NCI-H510A treated with DMSO at 0.1 percent for 48 hours (cell line): Measurements from ENCODE around the gene ST6GALNAC4.
A peak's percentile ranks its signal among the peaks of the same experiment; 100 is the strongest.

Experiments used
- DNase-seq: peaks from one replicate; lab custom pipeline; 2025; lab: John Stamatoyannopoulos, UW

Gene ST6GALNAC4

GRCh38 chr9:127916720-127917581, at the start of gene ST6GALNAC4:
ST6GALNAC4 (minus strand) TSS chr9:127917041; CDS start chr9:127916419, 622 bp downstream.
- peak; percentile 79 for DNase-seq

DNA sequence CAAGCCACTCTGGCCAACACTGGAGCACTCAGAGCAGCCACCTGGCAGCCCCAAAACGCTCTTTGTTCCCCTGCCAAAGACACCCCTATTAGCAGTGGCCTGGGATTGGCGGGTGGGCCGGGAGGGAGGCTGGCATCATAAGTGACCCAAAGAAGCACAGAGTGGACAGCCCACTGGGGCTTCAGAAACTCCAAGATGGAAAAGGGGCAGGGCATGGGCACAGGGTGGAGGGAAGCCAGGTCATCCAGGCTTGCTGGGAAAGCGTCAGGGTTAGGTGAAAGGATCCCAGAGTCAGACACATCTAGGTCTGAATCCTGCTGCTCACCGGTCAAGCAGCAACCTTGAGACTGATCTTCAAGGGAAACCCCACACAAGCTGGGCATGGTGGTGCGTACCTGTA, 49.1 kb upstream of the ST6GALNAC4 start:
- no peak for DNase-seq

GRCh38 chr9:127963359-127964064, 46.7 kb upstream of the ST6GALNAC4 start:
- no peak for DNase-seq

DNA sequence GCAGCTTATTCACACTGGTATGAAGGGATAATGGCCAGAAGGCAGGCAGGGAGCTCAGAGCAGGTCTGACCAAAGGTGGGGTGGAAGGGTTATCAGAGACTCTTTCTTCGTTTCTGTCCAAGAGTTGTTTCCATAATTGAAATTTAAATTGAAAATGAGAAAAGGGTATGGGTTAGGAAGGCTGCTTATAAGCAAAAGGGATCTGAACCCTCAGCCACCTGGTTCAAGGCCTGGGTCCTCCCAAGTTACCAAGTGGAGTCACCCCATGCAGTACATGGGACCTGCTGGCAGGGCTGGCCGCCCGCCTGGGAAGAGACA, 46.2 kb upstream of the ST6GALNAC4 start:
- no peak for DNase-seq

DNA sequence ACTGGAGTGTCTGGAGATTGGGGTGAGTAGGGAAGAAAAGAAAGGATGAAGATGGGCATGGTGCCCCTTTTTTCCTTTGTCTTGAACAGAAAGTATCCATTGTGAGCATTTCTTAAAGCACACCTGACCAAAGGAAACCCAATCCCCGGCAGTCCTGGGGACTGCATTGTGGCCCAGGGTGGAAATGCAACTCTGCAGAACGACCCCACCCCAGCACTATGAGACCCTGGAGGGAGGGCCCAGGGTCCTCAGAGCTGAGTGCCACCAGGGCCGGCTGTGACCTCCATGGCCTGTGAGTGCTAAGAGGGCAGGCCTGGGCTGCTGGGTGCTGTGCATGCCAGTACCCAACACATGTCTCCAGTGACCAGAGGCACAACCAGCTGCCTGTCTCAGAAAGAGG, 45.4 kb upstream of the ST6GALNAC4 start:
- DNase-seq, result no peak

- DNase-seq, result no peak
These were observed 44.8 kb upstream of the ST6GALNAC4 start for GRCh38 chr9:127961613-127962155.

GRCh38 chr9:127961155-127961490, 44.3 kb upstream of the ST6GALNAC4 start:
- no peak for DNase-seq

DNA sequence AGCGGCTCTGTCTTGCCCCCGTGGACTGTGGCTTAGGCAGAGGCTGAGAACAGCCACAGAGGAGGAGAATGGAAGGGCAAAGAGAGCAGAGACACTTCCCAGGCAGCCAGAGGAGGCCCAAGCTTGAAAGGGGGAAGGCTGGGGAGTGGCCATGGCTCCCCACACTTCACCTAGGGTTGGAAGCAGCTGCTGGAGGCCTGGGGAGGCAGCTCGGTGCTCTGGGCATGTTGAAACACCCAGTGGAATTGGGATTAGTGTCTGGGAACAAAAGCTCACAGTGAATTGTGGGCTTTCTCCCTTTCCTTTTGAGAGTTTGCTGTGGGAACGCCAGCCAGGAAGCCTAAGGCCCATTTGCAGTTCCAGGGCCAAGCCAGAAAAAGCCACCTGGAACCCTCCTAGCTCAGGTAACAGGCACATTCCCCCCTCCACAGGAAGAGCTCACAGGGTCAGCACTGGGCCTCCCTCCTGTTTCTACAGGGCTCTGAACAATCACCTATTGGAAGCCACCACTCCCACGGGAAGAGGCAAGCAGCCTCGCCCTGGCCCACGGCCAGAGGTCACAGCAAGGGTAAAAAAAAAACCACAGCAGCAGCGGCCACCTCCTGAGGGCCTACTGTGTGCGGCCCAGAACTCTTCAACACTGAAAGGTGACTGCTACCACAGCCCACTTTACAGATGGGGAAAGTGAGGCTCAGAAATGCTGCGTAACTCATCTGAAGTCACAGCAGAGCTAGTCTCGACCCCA, 43.7 kb upstream of the ST6GALNAC4 start:
- DNase-seq, result no peak

DNA sequence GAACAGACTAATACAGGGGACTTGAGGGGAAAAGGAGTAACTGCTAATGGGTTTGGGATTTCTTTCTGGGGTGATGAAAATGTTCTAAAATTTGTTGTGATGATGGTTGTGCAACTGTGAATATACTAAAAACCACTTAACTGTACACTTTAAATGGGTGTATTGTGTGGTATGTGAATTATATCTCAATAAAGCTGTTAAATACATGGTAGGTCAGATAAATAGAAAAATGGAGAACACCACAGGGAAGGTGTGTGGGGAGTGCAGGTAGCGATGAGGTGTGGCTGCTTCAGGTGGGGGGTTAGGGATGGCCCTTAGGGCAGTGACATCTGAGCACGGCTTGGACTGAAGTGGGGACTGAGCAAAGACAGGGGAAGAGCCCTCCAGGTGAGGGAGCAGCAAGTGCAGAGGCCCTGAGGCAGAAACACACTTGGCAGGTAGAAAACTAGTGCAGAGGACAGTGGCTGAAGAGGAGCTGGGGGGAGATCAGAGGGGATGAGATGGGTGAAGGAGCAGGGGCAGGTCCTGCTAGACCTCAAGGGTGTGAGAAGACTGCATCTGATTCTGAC, 43.1 kb upstream of the ST6GALNAC4 start:
- no peak for DNase-seq

GRCh38 chr9:127959398-127959797, 42.6 kb upstream of the ST6GALNAC4 start:
- no peak for DNase-seq

- no peak for DNase-seq
These were observed 41.9 kb upstream of the ST6GALNAC4 start for GRCh38 chr9:127958728-127959127.

GRCh38 chr9:127955294-127956015, 38.6 kb upstream of the ST6GALNAC4 start:
- peak; percentile 98 for DNase-seq

DNA sequence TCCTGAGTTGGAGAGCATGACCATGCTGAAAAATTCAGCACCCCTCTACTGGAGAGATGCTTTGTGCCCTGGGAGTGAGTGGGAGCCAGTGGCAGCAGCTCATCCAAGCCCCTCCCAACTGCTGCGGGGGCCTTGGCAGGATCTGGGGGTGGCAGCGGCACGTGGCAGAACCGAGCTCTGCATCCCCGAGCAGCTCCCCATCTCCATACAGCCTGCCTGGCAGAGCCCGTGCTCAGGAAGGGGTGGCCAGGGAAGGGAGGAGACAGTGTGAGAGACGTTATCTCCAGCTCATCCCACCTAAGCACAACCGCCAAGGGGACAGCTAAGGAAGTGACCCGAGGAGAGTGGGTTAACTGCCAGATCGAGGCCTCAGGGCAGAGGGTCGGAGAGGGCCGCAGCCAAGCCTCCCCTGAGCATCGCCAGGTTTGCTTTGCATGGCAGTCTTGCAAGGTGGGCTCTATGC, 38.0 kb upstream of the ST6GALNAC4 start:
- no peak for DNase-seq

GRCh38 chr9:127953768-127954505, 37.1 kb upstream of the ST6GALNAC4 start:
- DNase-seq, result no peak

GRCh38 chr9:127953154-127953553, 36.3 kb upstream of the ST6GALNAC4 start:
- DNase-seq, result no peak

DNA sequence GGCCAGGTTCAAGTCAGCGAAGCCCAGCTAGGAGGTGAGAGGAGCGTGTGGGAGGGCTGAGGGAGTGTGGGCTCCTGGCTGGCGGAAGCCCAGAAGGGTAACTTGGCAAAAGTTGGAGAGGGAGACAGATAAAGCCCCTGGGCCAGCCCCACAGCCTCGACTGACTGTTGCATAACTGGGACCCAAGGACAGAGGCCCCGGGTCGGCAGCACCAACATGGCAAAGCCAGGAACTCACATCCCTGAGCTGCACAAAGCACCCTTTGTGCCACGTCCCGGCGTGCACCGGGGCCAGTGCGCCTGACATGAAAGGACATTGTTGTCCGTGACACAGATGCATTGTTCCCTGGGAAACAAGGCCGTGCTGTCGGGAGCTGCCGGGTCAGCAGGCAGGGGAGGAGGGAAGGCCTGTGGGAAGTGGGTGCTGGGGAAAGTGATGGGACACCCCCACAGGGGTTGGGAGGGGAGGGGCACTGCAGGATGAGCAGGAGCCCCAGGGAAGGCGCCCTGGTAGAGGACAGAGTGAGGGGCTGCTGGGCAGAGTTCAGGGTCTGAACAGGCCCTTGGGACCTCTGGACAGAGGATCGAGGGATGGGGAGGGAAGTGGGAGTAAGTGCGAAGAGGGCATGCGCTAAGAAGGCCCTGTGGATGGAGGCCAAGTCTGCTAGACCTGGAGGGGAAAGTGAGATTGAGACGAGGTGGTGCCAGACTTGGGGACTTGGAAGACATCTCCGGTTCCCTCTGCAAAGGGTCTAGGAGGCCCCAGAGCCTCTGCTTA, 33.9 kb upstream of the ST6GALNAC4 start:
- DNase-seq, result no peak

GRCh38 chr9:127949827-127950512, 33.1 kb upstream of the ST6GALNAC4 start:
- DNase-seq, result no peak

GRCh38 chr9:127947841-127948710, 31.2 kb upstream of the ST6GALNAC4 start:
- DNase-seq, result no peak
